RWPE2 (cell line): ENCODE measurements around the gene UBAC1.

Experiments used
- ATAC-seq: fragments of 200-7000 bp; cut with Tn5 transposase; 3 replicates; pipeline ENCODE4 v1.9.1; 2021; ENCODE audit warnings: low read depth
- DNase-seq: peaks from one replicate; pipeline ENCODE4 v3.0.0-alpha.2; 2020; ENCODE audit warnings: low spot score
- H3K27ac ChIP-seq: fragments of 450-650 bp; 2 replicates; pipeline ENCODE4 v1.5.1; 2017; ENCODE audit warnings: mild to moderate bottlenecking; ENCODE audit not compliant: poor library complexity, severe bottlenecking
- H3K27me3 ChIP-seq: fragments of 250-450 bp; sonication (Bioruptor Pico); 2 replicates; pipeline ENCODE4 v1.5.1; 2021; ENCODE audit warnings: mild to moderate bottlenecking, moderate library complexity; ENCODE audit not compliant: insufficient read depth, poor library complexity, severe bottlenecking
- H3K36me3 ChIP-seq: fragments of 250-450 bp; sonication (Bioruptor Pico); 2 replicates; pipeline ENCODE4 v1.5.1; 2020; ENCODE audit warnings: low read depth, mild to moderate bottlenecking, moderate library complexity
- H3K4me1 ChIP-seq: fragments of 250-450 bp; sonication (Bioruptor Pico); 2 replicates; pipeline ENCODE4 v1.5.1; 2021; ENCODE audit warnings: mild to moderate bottlenecking, moderate library complexity; ENCODE audit not compliant: insufficient read depth, poor library complexity, severe bottlenecking
- H3K4me3 ChIP-seq: fragments of 250-450 bp; sonication (Bioruptor Pico); 2 replicates; pipeline ENCODE4 v1.5.1; 2021; ENCODE audit warnings: mild to moderate bottlenecking, moderate library complexity; ENCODE audit not compliant: severe bottlenecking
- H3K9me3 ChIP-seq: fragments of 250-450 bp; sonication (Bioruptor Pico); 2 replicates; pipeline ENCODE4 v1.5.1; 2021; ENCODE audit warnings: mild to moderate bottlenecking, moderate library complexity; ENCODE audit not compliant: severe bottlenecking
- CTCF ChIP-seq: fragments of 450-650 bp; IDR thresholded peaks from one replicate; pipeline ENCODE4 v1.5.1; 2017; ENCODE audit warnings: mild to moderate bottlenecking, moderate library complexity; ENCODE audit not compliant: poor library complexity, severe bottlenecking

The UBAC1 gene

GRCh38 chr9:135961277-135961715 is at the start of gene UBAC1:
UBAC1 (minus strand) TSS chr9:135961373; CDS start chr9:135961162, 211 bp downstream.
- TF ChIP-seq CTCF, result peak; percentile 30
- Histone ChIP-seq H3K4me3 (peak within 1 kb of the TSS; percentile 71), H3K9me3 (no peaks in the 10 kb centered on the region), H3K27me3 (no peaks in the 10 kb centered on the region), H3K4me1 (no peaks in the 10 kb centered on the region), H3K36me3 (no peaks in the 10 kb centered on the region; the same call in 1 of the 2 replicates), H3K27ac (peak within 1 kb of the TSS; percentile 52)
- ATAC-seq (peak; percentile 79), DNase-seq (peak; percentile 93)

GRCh38 chr9:136010615-136011361 is 49.6 kb upstream of the UBAC1 start:
- no peak for TF ChIP-seq CTCF
- DNase-seq (no peak), ATAC-seq (no peak)
- no peaks in the 10 kb centered on the region for H3K27me3 ChIP-seq
- no peak overlapping the region for H3K4me3 ChIP-seq
- H3K4me1 ChIP-seq, result peaks cover 4% of the 10 kb centered on the region
- no peak overlapping the region for H3K27ac ChIP-seq
- no peaks in the 10 kb centered on the region for H3K9me3 ChIP-seq
- no peaks in the 10 kb centered on the region for H3K36me3 ChIP-seq

GRCh38 chr9:136010176-136010575 is 49.0 kb upstream of the UBAC1 start:
- Histone ChIP-seq H3K9me3 (no peaks in the 10 kb centered on the region), H3K27me3 (no peaks in the 10 kb centered on the region), H3K27ac (no peak overlapping the region), H3K36me3 (no peaks in the 10 kb centered on the region), H3K4me3 (no peak overlapping the region), H3K4me1 (peaks cover 4% of the 10 kb centered on the region)
- ATAC-seq (no peak), DNase-seq (no peak)
- no peak for TF ChIP-seq CTCF

- ATAC-seq (no peak), DNase-seq (no peak)
- Histone ChIP-seq H3K27me3 (no peaks in the 10 kb centered on the region), H3K27ac (no peak overlapping the region), H3K4me3 (no peak overlapping the region), H3K9me3 (no peaks in the 10 kb centered on the region), H3K4me1 (peaks cover 4% of the 10 kb centered on the region), H3K36me3 (no peaks in the 10 kb centered on the region)
- no peak for TF ChIP-seq CTCF
These were observed 48.3 kb upstream of the UBAC1 start for GRCh38 chr9:136009516-136009915.

GRCh38 chr9:136008693-136008997 is 47.5 kb upstream of the UBAC1 start:
- Histone ChIP-seq H3K4me1 (peaks cover 4% of the 10 kb centered on the region), H3K27ac (no peak overlapping the region)

More at GRCh38 chr9:136008693-136008997, 47.5 kb upstream of the UBAC1 start:
- H3K27me3 ChIP-seq, result no peaks in the 10 kb centered on the region
- no peak for TF ChIP-seq CTCF
- ATAC-seq (no peak), DNase-seq (no peak)
- H3K36me3 ChIP-seq, result no peaks in the 10 kb centered on the region
- no peaks in the 10 kb centered on the region for H3K9me3 ChIP-seq
- no peak overlapping the region for H3K4me3 ChIP-seq
